Stimulated activated CD4-positive, alpha-beta T cell treated with anti-CD3 and anti-CD28 coated beads, TNF-alpha, amount 100 ng/mL, for 48 hours (primary cell): ENCODE measurements around the gene TPGS1.
"Not testable (repeated sequence)": the region's sequence is repeated elsewhere in the genome, so short reads cannot be mapped to it uniquely, and the experiment has no call there.

Experiments used
- DNase-seq, 3 donors: peaks; one replicate each; pipeline ENCODE4 v3.0.0-alpha.2; 2020; ENCODE audit warnings: low read depth in 3 of 3

Gene TPGS1

DNA sequence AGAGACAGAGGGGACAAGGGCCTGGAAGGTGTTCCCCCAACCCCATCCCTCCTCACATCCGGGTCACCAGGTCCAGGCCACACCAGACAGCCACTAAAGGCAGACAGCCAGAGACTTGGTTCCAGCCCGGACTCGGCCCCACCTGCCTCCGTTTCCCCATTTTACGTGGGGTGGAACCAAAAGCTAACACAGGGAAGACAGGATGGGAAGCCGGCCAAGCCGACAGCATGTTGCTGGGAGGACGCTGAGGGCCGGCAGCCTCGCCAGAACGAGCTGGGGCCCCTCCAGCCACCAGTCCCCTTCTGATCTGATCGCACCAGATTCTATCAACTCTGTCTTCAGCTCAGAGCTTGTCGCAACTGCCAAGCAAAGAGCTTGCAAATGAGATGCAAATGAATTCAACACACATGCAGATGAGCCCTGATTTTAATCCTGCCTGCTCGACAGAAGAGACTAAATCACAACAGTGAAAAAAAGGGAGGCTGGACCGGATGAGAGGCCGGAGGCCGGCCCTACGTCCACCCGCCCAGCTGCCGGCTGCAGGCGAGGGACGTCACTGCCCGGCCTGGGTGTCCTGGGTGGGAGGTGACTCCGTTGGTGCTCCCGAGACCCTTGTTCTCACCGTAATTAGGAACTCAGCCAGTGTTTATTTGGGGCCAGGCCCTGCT, 28.9 kb upstream of the TPGS1 start:
- no peak for DNase-seq

DNA sequence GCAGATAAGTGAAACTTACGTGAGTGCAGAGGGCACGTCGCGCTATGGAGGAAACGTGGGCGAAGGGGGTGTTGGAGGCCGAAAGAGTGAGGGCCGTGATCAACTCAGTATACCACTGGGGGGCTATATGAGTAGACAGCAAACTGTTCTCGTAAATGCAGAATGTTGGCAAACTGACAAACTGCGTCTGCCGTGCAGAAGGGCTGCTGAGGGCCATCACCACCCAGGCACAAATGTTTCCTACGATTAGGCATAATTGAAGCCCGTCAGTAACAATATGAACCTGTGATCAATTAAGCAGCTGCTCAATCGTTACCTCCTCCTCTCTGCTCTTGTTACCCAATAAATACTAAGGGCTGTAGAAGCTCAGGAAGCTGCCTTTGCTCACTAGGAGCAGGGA, 28.3 kb upstream of the TPGS1 start:
- DNase-seq, result no peak

DNA sequence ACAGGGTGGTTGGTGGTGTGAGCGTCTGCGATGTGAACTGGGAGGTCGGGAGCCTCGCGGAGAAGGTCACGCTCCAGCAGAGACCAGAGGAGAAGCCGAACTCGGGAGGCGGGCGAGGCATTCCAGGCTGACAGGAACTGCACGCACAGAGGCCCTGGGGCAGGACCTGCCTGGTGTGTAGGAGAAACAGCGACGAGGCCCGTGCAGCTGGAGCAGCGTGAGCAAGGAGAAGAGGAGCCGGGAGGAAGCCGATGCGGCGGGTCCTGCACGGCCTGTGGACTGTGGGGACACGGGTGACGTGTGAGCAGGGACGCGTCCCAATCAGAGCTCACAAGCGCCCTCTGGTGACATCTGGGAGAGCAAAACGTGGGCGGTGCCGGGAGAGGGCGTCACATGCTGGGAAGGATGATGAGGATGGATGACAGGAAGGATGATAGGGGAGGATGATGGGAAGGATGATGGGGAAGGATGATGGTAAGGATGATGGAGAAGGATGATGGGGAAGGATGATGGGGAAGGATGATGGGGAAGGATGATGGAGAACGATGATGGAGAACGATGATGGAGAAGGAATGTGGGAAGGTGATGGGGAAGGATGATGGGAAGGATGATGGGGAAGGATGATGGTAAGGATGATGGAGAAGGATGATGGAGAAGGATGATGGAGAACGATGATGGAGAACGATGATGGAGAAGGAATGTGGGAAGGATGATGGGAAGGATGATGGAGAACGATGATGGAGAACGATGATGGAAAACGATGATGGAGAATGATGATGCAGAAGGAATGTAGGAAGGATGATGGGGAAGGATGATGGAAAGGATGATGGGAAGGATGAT, 27.1 kb upstream of the TPGS1 start:
- DNase-seq, result peak in 1 of 3 donors; percentile 60

DNA sequence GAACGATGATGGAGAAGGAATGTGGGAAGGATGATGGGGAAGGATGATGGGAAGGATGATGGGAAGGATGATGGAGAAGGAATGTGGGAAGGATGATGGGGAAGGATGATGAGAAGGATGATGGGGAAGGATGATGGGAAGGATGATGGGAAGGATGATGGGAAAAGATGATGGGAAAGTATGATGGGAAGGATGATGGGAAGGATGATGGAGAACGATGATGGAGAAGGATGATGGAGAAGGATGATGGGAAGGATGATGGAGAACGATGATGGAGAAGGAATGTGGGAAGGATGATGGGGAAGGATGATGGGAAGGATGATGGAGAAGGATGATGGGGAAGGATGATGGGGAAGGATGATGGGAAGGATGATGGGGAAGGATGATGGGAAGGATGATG, 26.2 kb upstream of the TPGS1 start:
- DNase-seq, result not testable (repeated sequence)

DNA sequence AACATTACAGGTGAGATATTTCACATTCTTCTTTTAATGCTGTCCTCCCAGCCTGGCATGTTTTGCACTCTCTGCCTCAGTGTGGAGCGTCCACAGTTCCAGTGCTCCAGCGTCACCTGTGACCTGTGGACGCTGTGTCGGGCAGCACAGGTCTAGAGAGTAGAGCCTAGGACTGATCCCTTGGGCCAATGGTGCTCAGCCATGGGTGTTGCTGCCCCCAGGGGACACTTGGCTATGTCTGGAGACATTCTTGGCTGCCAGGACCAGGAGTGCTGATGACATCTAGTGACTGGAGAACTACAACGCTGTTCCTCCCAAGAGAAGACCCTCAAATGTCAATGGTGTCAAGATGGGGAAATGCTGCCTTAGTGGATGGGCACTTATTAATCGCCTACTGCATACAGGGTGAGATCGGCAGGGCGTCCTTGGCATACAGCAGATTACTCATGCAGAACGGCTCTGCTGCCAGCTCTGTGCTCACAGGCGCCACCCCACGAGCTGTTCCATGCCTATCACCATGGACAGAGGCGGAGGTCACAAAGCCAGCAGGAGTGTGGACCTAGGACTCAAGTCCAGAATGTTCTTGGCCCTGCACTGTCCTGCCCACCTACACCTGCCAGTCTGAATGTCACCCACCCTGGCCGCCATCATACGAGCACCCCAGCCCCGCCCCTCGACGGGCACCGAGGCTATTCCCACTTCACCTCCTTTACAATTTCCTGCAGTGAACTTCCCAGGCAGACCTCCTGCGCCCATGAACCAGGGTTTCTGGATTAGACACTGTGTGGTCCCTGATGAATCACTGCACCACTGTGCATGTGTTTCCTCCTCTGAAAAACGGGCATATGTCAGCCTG, 24.9 kb upstream of the TPGS1 start:
- DNase-seq, result no peak

DNA sequence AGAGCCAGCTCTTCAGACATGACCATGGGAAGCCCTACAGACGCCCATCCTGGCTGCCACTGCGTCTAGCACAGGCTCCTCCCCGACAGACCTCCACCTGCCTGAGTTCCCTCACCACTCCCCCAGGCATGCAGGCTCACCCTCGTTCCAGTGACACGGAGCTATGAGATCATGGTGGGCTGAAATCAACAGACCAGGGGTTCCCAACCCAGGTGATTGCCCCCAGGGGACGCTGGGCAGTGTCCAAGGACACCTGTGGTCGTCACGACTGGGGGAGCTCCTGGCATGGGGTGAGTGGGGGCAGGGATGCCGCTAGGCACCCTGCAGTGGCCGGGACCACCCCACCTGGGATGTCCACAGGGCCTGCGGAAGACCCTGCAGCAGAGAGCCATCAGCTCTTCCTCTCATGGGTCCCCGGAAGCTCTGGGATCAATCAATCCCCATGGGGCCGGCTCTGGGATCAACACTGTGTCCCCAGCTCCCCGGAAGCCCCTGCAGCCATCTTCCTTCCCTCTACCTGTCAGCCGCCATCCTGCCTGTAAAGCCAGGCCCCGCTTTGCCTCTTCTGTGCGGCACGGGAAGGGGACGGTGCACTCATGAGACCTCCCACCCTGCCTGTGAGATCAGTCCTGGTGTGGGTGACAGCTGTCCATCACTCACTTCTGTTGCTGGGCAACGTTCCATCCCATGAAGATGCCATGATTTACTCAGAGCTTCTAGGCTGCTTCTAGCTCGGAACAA, 23.8 kb upstream of the TPGS1 start:
- no peak for DNase-seq

DNA sequence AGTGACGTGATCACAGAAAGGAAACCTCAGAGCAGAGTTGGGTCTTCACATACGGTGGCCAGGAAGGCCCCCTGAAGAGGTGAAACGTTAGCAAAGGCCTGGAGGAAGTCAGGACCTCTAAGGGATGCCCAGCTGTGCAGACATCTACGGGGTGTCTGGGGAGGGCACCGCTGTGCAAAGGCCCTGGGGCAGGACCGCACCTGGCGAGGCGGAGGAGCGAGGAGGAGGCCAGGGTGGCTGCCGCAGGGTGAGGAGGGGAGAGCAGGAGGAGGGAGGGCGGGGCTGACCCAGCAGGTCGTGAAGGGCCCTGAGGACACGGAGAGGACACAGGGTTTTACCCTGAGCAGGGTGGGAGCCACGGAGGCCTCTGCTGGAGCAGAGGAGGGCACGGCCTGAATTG, 22.8 kb upstream of the TPGS1 start:
- DNase-seq, result no peak

DNA sequence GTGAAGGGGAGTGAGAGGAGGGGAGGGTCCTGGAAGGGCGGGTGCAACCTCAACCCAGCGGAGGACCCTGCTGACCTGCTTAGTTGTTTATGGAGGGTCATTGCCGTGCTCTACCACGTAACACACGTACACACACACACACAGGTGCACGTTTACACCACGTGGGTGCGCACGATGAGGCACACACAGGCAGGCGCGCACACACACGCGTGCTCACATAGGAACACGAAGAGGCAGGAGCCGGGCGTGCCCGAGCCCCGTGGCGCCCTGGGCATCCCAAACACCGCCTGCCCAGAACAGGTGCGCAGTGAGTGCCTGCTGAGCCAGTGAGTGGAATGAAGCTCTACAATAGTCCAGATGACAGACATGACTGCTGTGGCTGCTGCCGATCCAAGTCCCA, 22.2 kb upstream of the TPGS1 start:
- DNase-seq, result no peak

DNA sequence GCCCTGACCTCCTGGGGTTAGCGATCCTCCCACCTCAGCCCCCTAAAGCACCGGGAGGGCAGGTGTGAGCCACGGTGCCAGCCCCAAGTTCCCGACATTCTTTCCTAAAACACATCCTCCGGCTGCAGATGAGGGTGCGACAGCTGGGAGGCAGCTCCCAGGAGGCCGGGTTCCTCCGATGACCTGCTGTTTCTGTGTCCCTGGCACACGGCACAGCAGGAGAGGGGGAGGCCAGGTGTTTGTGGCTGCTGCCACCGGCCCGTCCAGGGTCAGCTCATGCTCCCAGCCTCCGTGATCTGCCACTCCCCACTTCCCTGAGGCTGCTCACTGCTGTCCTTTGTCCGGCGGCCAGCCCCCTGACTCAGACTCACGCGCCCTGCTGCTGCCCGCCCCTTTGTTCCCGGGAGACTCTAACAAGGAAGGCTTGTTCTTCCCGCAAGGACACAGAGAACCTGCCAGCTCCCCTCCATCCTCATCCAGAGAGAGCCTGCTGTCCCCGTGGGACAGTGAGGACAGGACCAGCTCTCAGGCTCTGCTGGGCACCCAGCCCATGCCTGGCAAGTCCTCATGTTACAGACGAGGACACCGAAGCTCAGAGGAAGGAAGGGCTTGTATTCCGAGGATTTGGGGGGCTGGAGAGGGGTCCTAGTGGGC, 21.6 kb upstream of the TPGS1 start:
- DNase-seq, result no peak

DNA sequence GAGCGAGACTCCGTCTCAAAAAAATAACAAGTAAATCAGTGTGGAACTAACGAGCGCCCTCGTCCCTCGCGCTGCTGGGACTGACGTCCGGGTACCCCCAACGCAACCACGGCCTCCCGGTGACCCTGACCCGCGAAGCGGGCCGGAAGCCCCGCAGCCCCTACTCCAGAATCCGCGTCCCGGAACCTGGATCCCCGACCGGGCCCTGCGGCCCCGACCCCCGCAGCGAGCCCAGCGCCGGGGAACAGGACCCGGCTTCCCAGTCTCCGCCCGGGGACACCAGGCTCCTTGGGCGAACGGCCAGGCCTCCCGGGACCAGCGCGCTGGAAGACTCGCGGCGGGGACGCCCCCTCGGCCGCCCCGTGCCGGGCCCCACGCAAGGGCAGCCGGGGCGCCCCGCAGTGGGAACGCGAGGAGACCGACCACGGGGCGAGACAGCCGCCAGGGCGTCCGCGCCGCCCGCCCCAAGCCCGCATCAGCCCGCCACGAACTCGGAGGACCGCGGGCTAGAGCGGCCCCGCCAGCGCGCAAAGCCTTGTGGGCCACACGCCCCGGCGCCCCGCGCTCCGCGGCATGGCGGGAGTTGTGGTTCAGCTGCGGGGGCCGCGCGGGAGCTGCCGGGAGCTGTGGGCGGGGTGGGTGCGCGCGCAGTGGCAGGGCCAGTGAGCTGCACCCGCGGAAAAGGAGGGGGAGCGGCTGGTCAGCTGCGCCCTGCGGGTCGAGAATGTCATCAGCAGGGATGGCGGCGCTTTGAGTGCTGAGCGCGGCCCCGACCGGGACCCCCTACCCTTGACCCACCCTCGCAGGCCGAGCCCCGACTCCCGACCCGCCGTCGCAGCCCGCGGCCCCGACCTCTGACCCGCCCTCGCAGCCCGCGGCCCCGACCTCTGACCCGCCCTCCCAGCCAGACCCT, 18.5 kb upstream of the TPGS1 start:
- DNase-seq, result peak; percentile 82 to 91 (median 83)

DNA sequence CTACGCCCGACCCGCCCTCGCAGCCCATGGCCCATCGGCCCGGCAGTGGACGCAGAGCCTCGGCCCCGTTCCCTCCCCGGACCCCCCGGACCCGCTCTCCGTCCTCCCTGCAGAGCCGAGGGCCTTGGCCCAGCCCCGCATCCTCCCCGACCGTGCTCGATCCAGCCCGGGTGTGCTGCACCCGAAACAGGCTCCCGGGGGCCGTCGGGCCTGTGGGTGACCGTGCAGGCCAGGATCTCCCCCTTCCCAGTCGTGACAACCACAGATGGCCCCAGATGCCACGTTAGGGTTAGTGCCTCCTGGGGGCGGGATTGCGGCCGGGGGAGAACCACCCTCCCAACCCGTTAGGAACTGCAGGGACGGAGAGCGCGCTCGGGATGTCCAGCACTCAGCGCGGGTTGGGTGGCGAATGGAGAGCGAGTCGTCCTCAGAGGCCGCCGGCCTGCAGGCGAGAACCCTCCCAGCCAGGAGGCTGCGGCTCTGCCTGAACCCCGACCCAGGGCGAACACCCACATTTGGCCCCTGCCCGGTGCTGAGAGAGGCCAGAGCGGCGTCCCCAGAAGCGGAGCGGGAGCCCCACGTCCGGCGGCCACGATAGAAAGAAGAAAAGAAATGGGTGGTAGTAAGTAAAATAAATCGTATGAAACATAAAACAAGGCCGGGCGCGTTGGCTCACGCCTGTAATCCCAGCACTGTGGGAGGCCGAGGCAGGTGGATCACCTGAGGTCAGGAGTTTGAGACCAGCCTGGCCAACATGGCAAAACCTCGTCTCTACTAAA, 17.7 kb upstream of the TPGS1 start:
- no peak for DNase-seq

DNA sequence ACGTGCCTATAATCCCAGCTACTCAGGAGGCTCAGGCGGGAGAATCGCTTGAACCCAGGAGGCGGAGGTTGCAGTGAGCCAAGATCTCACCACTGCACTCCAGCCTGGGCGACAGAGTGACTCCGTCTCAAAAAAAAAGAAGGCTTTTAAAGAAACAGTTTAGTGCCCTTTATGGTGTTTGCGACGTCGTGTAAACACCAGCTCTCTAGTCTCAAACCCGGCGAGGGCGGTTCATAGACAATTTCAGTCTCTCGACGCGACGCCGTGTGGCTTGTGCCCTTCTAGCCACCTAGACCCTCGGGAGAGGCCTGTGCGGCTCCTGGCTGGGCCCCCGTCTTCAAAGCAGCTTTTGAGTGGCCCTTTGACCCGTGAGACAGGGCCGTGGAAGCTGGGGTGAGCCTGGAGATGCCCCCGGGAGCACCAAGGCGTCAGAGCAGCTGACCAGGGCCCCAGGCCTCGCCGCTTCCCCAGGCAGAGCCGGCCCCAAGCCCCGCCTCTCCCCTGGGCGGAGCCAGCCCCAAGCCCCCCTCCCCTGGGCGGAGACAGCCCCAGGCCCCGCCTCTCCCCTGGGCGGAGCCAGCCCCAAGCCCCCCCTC, 16.1 kb upstream of the TPGS1 start:
- no peak for DNase-seq

DNA sequence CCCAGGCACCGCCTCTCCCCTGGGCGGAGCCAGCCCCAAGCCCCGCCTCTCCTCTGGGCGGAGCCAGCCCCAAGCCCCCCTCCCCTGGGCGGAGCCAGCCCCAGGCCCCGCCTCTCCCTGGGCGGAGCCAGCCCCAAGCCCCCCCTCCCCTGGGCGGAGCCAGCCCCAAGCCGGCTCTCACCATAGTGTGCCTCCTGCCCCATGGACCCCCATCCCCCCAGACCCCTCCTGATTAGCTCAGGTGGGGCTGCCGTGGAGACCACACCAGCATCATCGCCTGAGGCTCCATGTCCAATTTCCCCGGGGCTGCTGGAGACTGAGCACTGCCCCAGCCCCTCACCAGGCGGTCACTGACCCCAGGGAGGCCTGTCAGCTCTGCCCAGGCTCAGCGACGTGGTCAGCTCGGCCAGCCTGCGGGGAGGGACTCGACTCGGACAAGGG, 15.2 kb upstream of the TPGS1 start:
- no peak for DNase-seq

DNA sequence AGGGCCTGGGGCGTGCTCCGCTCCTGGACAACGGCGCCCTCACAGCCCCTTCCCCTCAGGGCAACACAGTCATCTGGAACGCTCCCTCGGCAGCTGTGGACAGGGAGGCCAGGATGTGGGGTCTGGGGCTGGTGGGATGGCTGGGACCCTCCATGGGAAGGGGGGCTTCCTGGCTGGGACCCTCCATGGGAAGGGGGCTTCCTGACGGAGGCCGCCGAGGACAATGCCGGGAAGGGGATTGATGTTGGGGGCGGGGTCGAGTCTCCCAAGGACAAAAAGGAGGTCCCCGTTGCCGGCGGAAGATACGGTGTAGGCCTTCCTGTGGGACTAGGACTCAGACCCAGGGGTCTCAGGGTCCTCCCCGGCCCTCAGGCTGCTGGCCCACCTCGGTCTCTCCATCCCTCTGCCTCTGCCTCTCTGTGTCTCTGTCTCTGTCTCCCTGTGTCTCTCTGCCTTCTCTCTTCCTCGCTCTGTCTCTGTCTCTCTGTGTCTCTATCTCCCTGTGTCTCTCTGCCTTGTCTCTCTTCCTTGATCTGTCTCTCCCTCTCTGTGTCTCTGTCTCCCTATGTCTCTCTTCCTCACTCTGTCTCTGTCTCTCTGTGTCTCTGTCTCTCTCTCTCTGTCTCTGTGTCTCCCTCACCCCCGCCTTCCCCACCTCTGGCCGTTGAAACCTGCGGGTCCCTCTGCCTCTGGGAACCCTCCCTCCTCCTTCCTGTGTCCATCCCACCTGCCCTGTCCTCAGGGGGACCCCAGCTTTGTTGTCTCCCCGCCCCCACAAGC, 13.7 kb upstream of the TPGS1 start:
- no peak for DNase-seq

DNA sequence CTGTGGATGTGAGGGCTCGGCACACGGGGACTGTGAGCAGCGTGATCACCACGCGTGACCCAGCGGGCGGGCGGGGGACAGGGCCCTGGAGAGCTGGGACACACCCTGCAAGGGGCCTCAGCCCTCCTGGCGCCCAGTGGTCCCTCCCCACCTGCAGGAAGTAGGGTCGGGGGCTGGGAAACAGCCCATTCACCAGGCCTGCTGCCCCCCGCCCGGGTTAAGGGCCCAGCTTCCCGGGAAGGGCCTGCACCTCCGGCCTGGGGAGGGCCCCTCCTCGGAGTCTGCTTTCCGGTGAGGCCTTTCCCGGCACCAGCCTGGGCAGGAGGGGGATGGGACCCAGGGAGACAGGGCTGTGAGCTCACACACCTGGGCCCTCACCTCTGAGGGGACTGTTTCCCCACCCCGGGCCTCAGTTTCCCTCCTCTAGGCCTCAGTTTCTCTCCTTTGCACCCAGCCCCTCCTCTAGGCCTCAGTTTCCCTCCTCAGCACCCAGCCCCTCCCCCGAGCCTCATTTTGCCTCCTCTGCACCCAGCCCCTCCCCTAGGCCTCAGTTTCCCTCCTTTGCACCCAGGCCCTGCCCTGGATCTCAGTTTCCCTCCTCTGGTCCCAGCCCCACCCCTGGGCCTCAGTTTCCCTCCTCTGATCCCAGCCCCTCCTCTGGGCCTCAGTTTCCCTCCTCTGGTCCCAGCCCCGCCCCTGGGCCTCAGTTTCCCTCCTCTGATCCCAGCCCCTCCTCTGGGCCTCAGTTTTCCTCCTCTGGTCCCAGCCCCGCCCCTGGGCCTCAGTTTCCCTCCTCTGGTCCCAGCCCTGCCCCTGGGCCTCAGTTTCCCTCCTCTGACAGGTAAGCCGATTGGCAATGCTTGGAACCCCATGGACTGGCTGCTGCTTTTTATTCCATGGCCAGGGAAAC, 12.9 kb upstream of the TPGS1 start:
- DNase-seq, result no peak

DNA sequence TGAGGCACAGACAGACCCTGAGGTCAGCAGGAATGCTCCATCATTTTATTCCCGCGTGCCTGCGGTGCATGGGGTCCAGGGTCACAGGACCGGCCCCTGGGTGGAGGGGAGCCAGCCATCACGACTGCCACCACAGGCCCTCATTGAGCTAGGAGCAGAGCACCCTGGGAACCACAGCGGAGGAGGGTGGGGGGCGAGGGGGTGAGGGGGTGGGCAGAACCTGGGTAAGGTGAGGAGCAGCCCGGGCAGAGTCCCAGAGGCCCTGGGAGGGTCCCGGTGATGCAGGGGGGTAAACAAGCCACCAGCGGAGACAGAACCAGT, 12.3 kb upstream of the TPGS1 start:
- no peak for DNase-seq
